CD1c-positive myeloid dendritic cell (primary cell): ENCODE measurements around the gene GJB4.

ENCODE experiments used
- DNase-seq: peaks from one replicate; pipeline ENCODE4 v3.0.0-alpha.2; 2016; ENCODE audit errors: extremely low spot score

GJB4 gene

GRCh38 chr1:34778381-34778780, 18.8 kb downstream of the GJB4 start:
- no peak for DNase-seq

GRCh38 chr1:34779005-34779404, 19.5 kb downstream of the GJB4 start:
- no peak for DNase-seq

GRCh38 chr1:34779526-34779925, 20.0 kb downstream of the GJB4 start:
- DNase-seq, result no peak

GRCh38 chr1:34779962-34780361, 20.4 kb downstream of the GJB4 start:
- no peak for DNase-seq

GRCh38 chr1:34780528-34780927, 21.0 kb downstream of the GJB4 start:
- DNase-seq, result no peak

- DNase-seq, result peak; percentile 2
These were observed 21.7 kb downstream of the GJB4 start, which contains the start of gene GJB3 for GRCh38 chr1:34781071-34781843. Gene GJB3, plus strand, starts transcription at chr1:34781214. Its CDS starts 3,549 bp downstream, at chr1:34784763.

- DNase-seq, result no peak
These were observed 22.4 kb downstream of the GJB4 start for GRCh38 chr1:34781844-34782391.

GRCh38 chr1:34784751-34785221, 25.2 kb downstream of the GJB4 start:
- no peak for DNase-seq

GRCh38 chr1:34785231-34785874, 25.8 kb downstream of the GJB4 start:
- DNase-seq, result no peak

GRCh38 chr1:34785875-34786470, 26.4 kb downstream of the GJB4 start:
- no peak for DNase-seq

- DNase-seq, result peak; percentile 62
These were observed 27.2 kb downstream of the GJB4 start for GRCh38 chr1:34786521-34787325.

- no peak for DNase-seq
These were observed 28.2 kb downstream of the GJB4 start for GRCh38 chr1:34787461-34788420.

- no peak for DNase-seq
These were observed 31.4 kb downstream of the GJB4 start for GRCh38 chr1:34790985-34791384.

GRCh38 chr1:34792424-34792823, 32.9 kb downstream of the GJB4 start:
- no peak for DNase-seq

- no peak for DNase-seq
These were observed 33.6 kb downstream of the GJB4 start, which contains the start of gene GJA4 for GRCh38 chr1:34792868-34793727. Gene GJA4, plus strand, starts transcription at chr1:34792999. Its CDS starts 1,215 bp downstream, at chr1:34794214.

GRCh38 chr1:34794001-34794789, 34.7 kb downstream of the GJB4 start:
- no peak for DNase-seq

GRCh38 chr1:34794790-34795180, 35.2 kb downstream of the GJB4 start:
- DNase-seq, result no peak

- no peak for DNase-seq
These were observed 36.4 kb downstream of the GJB4 start for GRCh38 chr1:34795916-34796315.

- DNase-seq, result no peak
These were observed 37.5 kb downstream of the GJB4 start for GRCh38 chr1:34796990-34797389.
